PC-3 (cell line): ENCODE data around the gene HNRNPAB. TPM values are rescaled to one million over a fixed set of nuclear protein-coding genes. Genes with fewer than 3 reads are reported as not detected.

Experiments used
- ATAC-seq: fragments of 200-7000 bp; cut with Tn5 transposase; 2 replicates; pipeline ENCODE4 v1.9.1; 2020; ENCODE audit warnings: mild to moderate bottlenecking, moderate library complexity
- BruUV-seq: library from RNA; stranded (reverse); fragments of 400-500 nt; replicated peaks from 2 replicates; lab custom pipeline; 2021; lab: Mats Ljungman, UMichigan
- CTCF ChIA-PET: fragments of 300-600 bp; sonication (Branson Sonifier 250); formaldehyde crosslinking; loops from one replicate; lab custom pipeline; 2022; ENCODE audit warnings: antibody characterized with exemption; lab: Charles Lee
- POLR2A ChIA-PET: fragments of 300-600 bp; sonication (Branson Sonifier 250); formaldehyde crosslinking; loops from one replicate; lab custom pipeline; 2022; ENCODE audit warnings: antibody characterized with exemption; ENCODE audit not compliant: unreplicated experiment; lab: Charles Lee
- DNase-seq: peaks from one replicate; pipeline ENCODE4 v3.0.0-alpha.2; 2015
- H2AFZ ChIP-seq: fragments of 300-600 bp; sonication (generic); 2 replicates; pipeline ENCODE4 v1.6.0; 2016; ENCODE audit warnings: antibody characterized with exemption, low read length
- H3F3A ChIP-seq: fragments of 300-600 bp; sonication (generic); one replicate; pipeline ENCODE4 v1.6.0; 2017; ENCODE audit warnings: antibody characterized with exemption, low read length, control low read depth, mild to moderate bottlenecking; ENCODE audit not compliant: unreplicated experiment
- H3K27ac ChIP-seq: fragments of 300-600 bp; sonication (generic); 2 replicates; pipeline ENCODE4 v1.5.1; 2016; ENCODE audit warnings: mild to moderate bottlenecking, low read length
- H3K27me3 ChIP-seq: fragments of 300-600 bp; sonication (generic); 2 replicates; pipeline ENCODE4 v1.6.1; 2016; ENCODE audit warnings: low read length, mixed read lengths
- H3K36me3 ChIP-seq: fragments of 300-600 bp; sonication (generic); 2 replicates; pipeline ENCODE4 v1.6.1; 2016; ENCODE audit warnings: low read depth, mixed run types, low read length, mixed read lengths
- H3K4me1 ChIP-seq: fragments of 300-600 bp; sonication (generic); 2 replicates; pipeline ENCODE4 v1.5.1; 2016; ENCODE audit warnings: low read length; ENCODE audit not compliant: insufficient read depth
- H3K4me2 ChIP-seq: fragments of 300-600 bp; sonication (generic); 2 replicates; pipeline ENCODE4 v1.6.0; 2016; ENCODE audit warnings: low read length
- H3K4me3 ChIP-seq: fragments of 300-600 bp; sonication (generic); 2 replicates; pipeline ENCODE4 v1.5.1; 2016; ENCODE audit warnings: mild to moderate bottlenecking, low read length, mixed read lengths
- H3K79me2 ChIP-seq: fragments of 300-600 bp; sonication (generic); 2 replicates; pipeline ENCODE4 v1.6.1; 2017; ENCODE audit warnings: low read length, mixed read lengths
- H3K9ac ChIP-seq: fragments of 300-600 bp; sonication (generic); 2 replicates; pipeline ENCODE4 v1.6.0; 2016; ENCODE audit warnings: mild to moderate bottlenecking, low read length
- H3K9me2 ChIP-seq: fragments of 300-600 bp; sonication (generic); replicated peaks from 2 replicates; pipeline ENCODE4 v1.6.1; 2016; ENCODE audit warnings: mixed run types, low read length, mixed read lengths
- H3K9me3 ChIP-seq: fragments of 300-600 bp; sonication (generic); 2 replicates; pipeline ENCODE4 v1.6.1; 2016; ENCODE audit warnings: low read length, mixed read lengths
- H4K20me1 ChIP-seq: fragments of 300-600 bp; sonication (generic); 2 replicates; pipeline ENCODE4 v1.6.1; 2016; ENCODE audit warnings: low read length, mixed read lengths
- CTCF ChIP-seq: fragments of 300-600 bp; sonication (generic); conservative IDR thresholded peaks from 2 replicates; pipeline ENCODE4 v1.5.1; 2017; ENCODE audit warnings: antibody characterized with exemption, low read depth, mild to moderate bottlenecking, low read length
- EZH2 ChIP-seq: fragments of 300-600 bp; sonication (generic); IDR thresholded peaks from one replicate; pipeline ENCODE4 v1.6.1; 2017; ENCODE audit warnings: antibody characterized with exemption, mild to moderate bottlenecking, low read length; ENCODE audit not compliant: unreplicated experiment
- EZH2phosphoT487 ChIP-seq: fragments of 300-600 bp; sonication (generic); IDR thresholded peaks from 2 replicates; pipeline ENCODE4 v1.6.1; 2018; ENCODE audit warnings: mild to moderate bottlenecking, antibody characterized with exemption, low read length, borderline replicate concordance
- intact Hi-C: fragments of 100-400 bp; cut with micrococcal nuclease; formaldehyde crosslinking; loops from 2 replicates; pipeline ENCODE4 v1.9.0; 2023
- total RNA-seq: library from RNA; depleted of rRNA; stranded (reverse); fragments of >200 nt; gene quantifications from 2 replicates; pipeline ENCODE4 v1.2.3, GENCODE V29; 2014

Gene HNRNPAB
- total RNA-seq, 1 experiment from 2014 or later, result 231 TPM

GRCh38 chr5:178189433-178189832 is 14.9 kb upstream of the HNRNPAB start:
- ChIA-PET CTCF (no interaction called here), POLR2A (no interaction called here)
- DNase-seq, result no peak
- Histone ChIP-seq H3K9me2 (no peaks in the 10 kb centered on the region), H3K4me3 (no peak overlapping the region), H3K9me3 (no peaks in the 10 kb centered on the region), H3K79me2 (no peaks in the 10 kb centered on the region), H3K36me3 (no peaks in the 10 kb centered on the region), H4K20me1 (no peaks in the 10 kb centered on the region), H3F3A (peaks cover 4% of the 10 kb centered on the region), H3K27me3 (no peaks in the 10 kb centered on the region), H3K4me2 (no peak overlapping the region), H2AFZ (no peak overlapping the region), H3K27ac (no peak overlapping the region), H3K4me1 (peaks cover 23% of the 10 kb centered on the region), H3K9ac (no peak overlapping the region)
- BruUV-seq, result no TSS peak
- TF ChIP-seq CTCF (no peak), EZH2 (no peak), EZH2phosphoT487 (no peak)
- intact Hi-C loops, result no loop called here
- ATAC-seq, result no peak

GRCh38 chr5:178191661-178192060 is 12.7 kb upstream of the HNRNPAB start:
- Histone ChIP-seq H3K4me3 (no peak overlapping the region), H3K4me2 (no peak overlapping the region), H3K9me3 (no peaks in the 10 kb centered on the region), H3K79me2 (no peaks in the 10 kb centered on the region), H2AFZ (no peak overlapping the region), H3K36me3 (no peaks in the 10 kb centered on the region), H3K9me2 (no peaks in the 10 kb centered on the region), H3K4me1 (peaks cover 14% of the 10 kb centered on the region), H3K27ac (no peak overlapping the region), H4K20me1 (no peaks in the 10 kb centered on the region), H3K9ac (no peak overlapping the region), H3K27me3 (no peaks in the 10 kb centered on the region), H3F3A (no peaks in the 10 kb centered on the region)
- DNase-seq, result no peak
- TF ChIP-seq EZH2phosphoT487 (no peak), CTCF (no peak)
- no peak for ATAC-seq
- BruUV-seq, result no TSS peak
- ChIA-PET CTCF (no interaction called here), POLR2A (interaction anchor here (0.5 kb wide), 1 partner anchor 578 kb away, joined by 3 read pairs; no protein-coding TSS in a partner anchor)
- intact Hi-C loops, result no loop called here

- Histone ChIP-seq H3K79me2 (no peaks in the 10 kb centered on the region), H3K27ac (no peak overlapping the region), H3K4me3 (no peak overlapping the region), H3K36me3 (no peaks in the 10 kb centered on the region), H3K9me2 (no peaks in the 10 kb centered on the region), H3K9ac (no peak overlapping the region), H2AFZ (no peak overlapping the region), H3K4me1 (peaks cover 8% of the 10 kb centered on the region), H3K9me3 (no peaks in the 10 kb centered on the region), H3K27me3 (no peaks in the 10 kb centered on the region), H3F3A (no peaks in the 10 kb centered on the region), H3K4me2 (no peak overlapping the region), H4K20me1 (no peaks in the 10 kb centered on the region)
- ChIA-PET CTCF (no interaction called here), POLR2A (interaction anchor here (0.5 kb wide), 1 partner anchor 579 kb away, joined by 3 read pairs; no protein-coding TSS in a partner anchor)
- TF ChIP-seq CTCF, result no peak
- no peak for TF ChIP-seq EZH2phosphoT487
- no peak for TF ChIP-seq EZH2
- peak; percentile 95 for DNase-seq
- ATAC-seq, result peak; percentile 84
- BruUV-seq, result no TSS peak
- intact Hi-C loops, result no loop called here
These were observed 12.1 kb upstream of the HNRNPAB start for GRCh38 chr5:178192244-178192643.
